Middle frontal gyrus (tissue), 1 donor: ENCODE measurements around the gene DNAH10.
"Not testable (repeated sequence)": the region's sequence is repeated elsewhere in the genome, so short reads cannot be mapped to it uniquely, and the experiment has no call there.

ENCODE experiments used
- DNase-seq: peaks from one replicate; pipeline ENCODE4 v3.0.0-alpha.2; 2015; ENCODE audit warnings: low spot score; ENCODE audit errors: extremely low spot score

Gene DNAH10

GRCh38 chr12:123905319-123905925, 143.3 kb downstream of the DNAH10 start:
- DNase-seq: peak; percentile 56

- DNase-seq: no peak
Measured at GRCh38 chr12:123906711-123907420, 144.8 kb downstream of the DNAH10 start.

GRCh38 chr12:123907726-123908476, 145.8 kb downstream of the DNAH10 start:
- no peak for DNase-seq

- DNase-seq: no peak
Measured at GRCh38 chr12:123908884-123909725, 147.0 kb downstream of the DNAH10 start.

GRCh38 chr12:123910057-123910456, 148.0 kb downstream of the DNAH10 start:
- no peak for DNase-seq

GRCh38 chr12:123910761-123911193, 148.7 kb downstream of the DNAH10 start:
- DNase-seq: no peak

- DNase-seq: not testable (repeated sequence)
Measured at GRCh38 chr12:123911672-123912409, 149.7 kb downstream of the DNAH10 start.

GRCh38 chr12:123912415-123913380, 150.6 kb downstream of the DNAH10 start:
- DNase-seq: no peak

GRCh38 chr12:123914726-123915333, 152.7 kb downstream of the DNAH10 start:
- no peak for DNase-seq

GRCh38 chr12:123916729-123917128, 154.6 kb downstream of the DNAH10 start:
- no peak for DNase-seq

GRCh38 chr12:123917337-123917850, 155.3 kb downstream of the DNAH10 start:
- DNase-seq: no peak

GRCh38 chr12:123919980-123920360, 157.9 kb downstream of the DNAH10 start:
- no peak for DNase-seq

- no peak for DNase-seq
Measured at GRCh38 chr12:123923038-123923437, 160.9 kb downstream of the DNAH10 start.

GRCh38 chr12:123923927-123924326, 161.8 kb downstream of the DNAH10 start:
- no peak for DNase-seq

- DNase-seq: no peak
Measured at GRCh38 chr12:123924539-123924938, 162.4 kb downstream of the DNAH10 start.

- no peak for DNase-seq
Measured at GRCh38 chr12:123928274-123928865, 166.3 kb downstream of the DNAH10 start.

- DNase-seq: no peak
Measured at GRCh38 chr12:123928897-123929296, 166.8 kb downstream of the DNAH10 start.

- DNase-seq: no peak
Measured at GRCh38 chr12:123929946-123930583, 168.0 kb downstream of the DNAH10 start.
